ENCODE data around the gene TMEM198.

DNA sequence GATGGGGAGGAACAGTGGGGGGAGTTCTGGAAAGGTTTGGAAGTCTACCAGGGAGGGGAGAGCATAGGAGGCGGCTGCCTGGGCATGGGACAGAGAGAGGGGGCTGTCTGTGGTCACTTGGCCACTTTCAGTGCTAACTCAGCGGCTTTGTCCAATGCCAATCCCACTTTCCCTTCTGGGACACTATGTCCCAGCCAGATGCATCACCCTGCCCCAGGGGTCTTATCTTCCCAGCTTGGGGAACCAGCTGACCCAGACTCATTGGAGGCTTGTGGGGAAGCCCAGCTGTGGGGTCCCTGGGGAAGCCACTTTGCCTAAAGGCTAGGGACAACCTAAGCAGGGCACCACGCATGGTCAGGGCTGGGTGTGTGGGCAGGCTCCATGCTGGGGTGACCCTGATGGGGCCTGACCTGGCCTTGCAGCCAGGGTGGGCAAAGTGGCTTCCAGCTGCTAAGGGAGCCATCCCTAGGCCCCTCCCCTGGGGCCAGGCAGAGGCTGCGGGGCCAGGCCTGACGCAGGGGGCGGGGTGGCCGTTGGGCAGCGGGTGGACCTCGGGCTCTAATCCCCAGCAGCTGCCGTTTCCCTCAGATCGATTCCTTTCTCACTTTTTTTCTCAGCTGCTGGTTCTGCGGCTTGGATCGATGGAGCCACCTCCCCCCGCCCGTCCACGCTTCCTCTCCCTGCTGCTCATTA, 31.2 kb upstream of the TMEM198 start:
- TF ChIP-seq POLR2A (IDR thresholded peaks at IDR 0.05) (no peak), CTCF (IDR thresholded peaks at IDR 0.05) (no peak), POLR2AphosphoS5 (IDR thresholded peaks at IDR 0.05) (no peak)
